HL-60 (cell line): ENCODE measurements around the gene CLDN18.

ENCODE experiments used
- DNase-seq, 2 experiments: peaks; one replicate each; pipeline ENCODE4 v3.0.0-alpha.2; 2010 to 2020; ENCODE audit warnings: low read depth in 1 of 2, low spot score in 1 of 2
- H3K27ac ChIP-seq: fragments of 250-450 bp; sonication (Bioruptor Pico); replicated peaks from 2 replicates; pipeline ENCODE4 v1.5.1; 2020; ENCODE audit warnings: mild to moderate bottlenecking, moderate library complexity
- H3K27me3 ChIP-seq: fragments of 250-450 bp; sonication (Bioruptor Pico); 2 replicates; pipeline ENCODE4 v1.5.1; 2021; ENCODE audit warnings: mild to moderate bottlenecking, moderate library complexity; ENCODE audit not compliant: insufficient read depth, poor library complexity, severe bottlenecking
- H3K4me3 ChIP-seq: replicated peaks from 2 replicates; pipeline ENCODE4 v1.5.1; 2011; ENCODE audit warnings: mild to moderate bottlenecking, control low read depth, low read length; ENCODE audit not compliant: insufficient read depth
- CTCF ChIP-seq: IDR thresholded peaks from one replicate; pipeline ENCODE4 v1.5.1; 2011; ENCODE audit warnings: low read length, control low read depth, inconsistent platforms; ENCODE audit not compliant: insufficient read depth
- GABPA ChIP-seq: IDR thresholded peaks from 2 replicates; pipeline ENCODE4 v1.6.1; 2012; ENCODE audit warnings: low read depth
- POLR2AphosphoS5 ChIP-seq: IDR thresholded peaks from 2 replicates; pipeline ENCODE4 v1.6.1; 2012; ENCODE audit warnings: low read depth
- SPI1 ChIP-seq: IDR thresholded peaks from 2 replicates; pipeline ENCODE4 v1.6.1; 2012; ENCODE audit warnings: low read depth, mild to moderate bottlenecking, borderline replicate concordance
- TF ChIP-seq, protein P1 (sequence below): IDR thresholded peaks from 2 replicates; pipeline ENCODE4 v1.6.1; 2012; ENCODE audit warnings: low read depth; ENCODE audit not compliant: insufficient replicate concordance

The CLDN18 gene

GRCh38 chr3:138023754-138024153 is 13.8 kb downstream of the CLDN18 start:
- TF ChIP-seq GABPA, result no peak
- no peak for TF ChIP-seq POLR2AphosphoS5
- TF ChIP-seq SPI1, result no peak
- no peak for TF ChIP-seq CTCF
- TF ChIP-seq, protein P1, sequence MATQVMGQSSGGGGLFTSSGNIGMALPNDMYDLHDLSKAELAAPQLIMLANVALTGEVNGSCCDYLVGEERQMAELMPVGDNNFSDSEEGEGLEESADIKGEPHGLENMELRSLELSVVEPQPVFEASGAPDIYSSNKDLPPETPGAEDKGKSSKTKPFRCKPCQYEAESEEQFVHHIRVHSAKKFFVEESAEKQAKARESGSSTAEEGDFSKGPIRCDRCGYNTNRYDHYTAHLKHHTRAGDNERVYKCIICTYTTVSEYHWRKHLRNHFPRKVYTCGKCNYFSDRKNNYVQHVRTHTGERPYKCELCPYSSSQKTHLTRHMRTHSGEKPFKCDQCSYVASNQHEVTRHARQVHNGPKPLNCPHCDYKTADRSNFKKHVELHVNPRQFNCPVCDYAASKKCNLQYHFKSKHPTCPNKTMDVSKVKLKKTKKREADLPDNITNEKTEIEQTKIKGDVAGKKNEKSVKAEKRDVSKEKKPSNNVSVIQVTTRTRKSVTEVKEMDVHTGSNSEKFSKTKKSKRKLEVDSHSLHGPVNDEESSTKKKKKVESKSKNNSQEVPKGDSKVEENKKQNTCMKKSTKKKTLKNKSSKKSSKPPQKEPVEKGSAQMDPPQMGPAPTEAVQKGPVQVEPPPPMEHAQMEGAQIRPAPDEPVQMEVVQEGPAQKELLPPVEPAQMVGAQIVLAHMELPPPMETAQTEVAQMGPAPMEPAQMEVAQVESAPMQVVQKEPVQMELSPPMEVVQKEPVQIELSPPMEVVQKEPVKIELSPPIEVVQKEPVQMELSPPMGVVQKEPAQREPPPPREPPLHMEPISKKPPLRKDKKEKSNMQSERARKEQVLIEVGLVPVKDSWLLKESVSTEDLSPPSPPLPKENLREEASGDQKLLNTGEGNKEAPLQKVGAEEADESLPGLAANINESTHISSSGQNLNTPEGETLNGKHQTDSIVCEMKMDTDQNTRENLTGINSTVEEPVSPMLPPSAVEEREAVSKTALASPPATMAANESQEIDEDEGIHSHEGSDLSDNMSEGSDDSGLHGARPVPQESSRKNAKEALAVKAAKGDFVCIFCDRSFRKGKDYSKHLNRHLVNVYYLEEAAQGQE, result no peak
- Histone ChIP-seq H3K27ac (no peak overlapping the region), H3K4me3 (no peak overlapping the region), H3K27me3 (no peaks in the 10 kb centered on the region)
- DNase-seq, result no peak

DNA sequence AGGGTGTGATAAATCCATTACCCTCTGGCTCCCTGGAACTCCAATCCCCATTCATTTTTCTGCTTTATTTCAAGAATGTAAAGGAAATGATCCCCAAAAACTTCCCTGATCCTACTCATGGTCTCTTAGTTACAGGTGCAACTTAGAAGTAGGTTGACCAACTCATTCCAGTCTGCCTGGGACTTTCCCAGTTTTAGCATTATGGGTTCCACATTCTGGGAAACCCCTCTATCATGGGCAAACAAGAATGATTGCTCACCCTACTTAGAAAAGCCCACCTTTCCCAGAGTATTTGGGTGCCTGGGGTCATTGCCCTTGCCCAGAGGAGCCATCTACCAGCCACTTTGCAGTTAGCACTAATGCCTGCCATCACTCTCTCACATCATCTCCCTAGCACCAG is 15.6 kb downstream of the CLDN18 start:
- DNase-seq, result no peak
- H3K27me3 ChIP-seq, result no peaks in the 10 kb centered on the region

GRCh38 chr3:138027821-138028220 is 17.9 kb downstream of the CLDN18 start:
- no peak for TF ChIP-seq CTCF
- TF ChIP-seq GABPA, result no peak
- TF ChIP-seq, protein P1, result no peak
- TF ChIP-seq POLR2AphosphoS5, result no peak
- no peak for TF ChIP-seq SPI1
- DNase-seq, result no peak
- no peak overlapping the region for H3K27ac ChIP-seq
- H3K4me3 ChIP-seq, result no peak overlapping the region
- H3K27me3 ChIP-seq, result peaks cover 3% of the 10 kb centered on the region

More for the DNA sequence above, 15.6 kb downstream of the CLDN18 start:
- Histone ChIP-seq H3K4me3 (no peak overlapping the region), H3K27ac (no peak overlapping the region)
- TF ChIP-seq GABPA (no peak), SPI1 (no peak), CTCF (no peak), POLR2AphosphoS5 (no peak)
- TF ChIP-seq, protein P1, result no peak
